Activated CD4-positive, alpha-beta T cell treated with anti-CD3 and anti-CD28 coated beads for 36 hours (primary cell): ENCODE results near the gene CPXM2. TPM values are rescaled to one million over a fixed set of nuclear protein-coding genes. Genes with fewer than 3 reads are reported as not detected.
"Not testable (repeated sequence)": the region's sequence is repeated elsewhere in the genome, so short reads cannot be mapped to it uniquely, and the experiment has no call there.

Source experiments
- ATAC-seq: fragments of 200-7000 bp; cut with Tn5 transposase; one replicate; pipeline ENCODE4 v1.10.0; 2021; ENCODE audit warnings: mild to moderate bottlenecking, moderate library complexity
- CTCF ChIA-PET: fragments of 350-600 bp; sonication (Branson Sonifier 250); formaldehyde crosslinking; loops from one replicate; lab custom pipeline; 2021; ENCODE audit warnings: antibody characterized with exemption; lab: Charles Lee
- POLR2A ChIA-PET: fragments of 350-600 bp; sonication (Branson Sonifier 250); formaldehyde crosslinking; loops from one replicate; lab custom pipeline; 2021; ENCODE audit warnings: antibody characterized with exemption, inconsistent platforms; lab: Charles Lee
- DNase-seq: peaks from one replicate; pipeline ENCODE4 v3.0.0-alpha.2; 2020
- H3K27ac Mint-ChIP-seq: one replicate; pipeline ENCODE4 v1.8.0; 2021; ENCODE audit warnings: mixed read lengths
- H3K27me3 Mint-ChIP-seq: one replicate; pipeline ENCODE4 v1.8.0; 2021; ENCODE audit warnings: mixed read lengths
- H3K36me3 Mint-ChIP-seq: one replicate; pipeline ENCODE4 v1.8.0; 2021; ENCODE audit warnings: low read depth, mixed read lengths
- H3K4me1 Mint-ChIP-seq: one replicate; pipeline ENCODE4 v1.8.0; 2021; ENCODE audit warnings: mixed read lengths
- H3K4me3 Mint-ChIP-seq: one replicate; pipeline ENCODE4 v1.8.0; 2021; ENCODE audit warnings: mild to moderate bottlenecking, moderate library complexity, mixed read lengths
- H3K9me3 Mint-ChIP-seq: one replicate; pipeline ENCODE4 v1.8.0; 2021; ENCODE audit warnings: low read depth, mixed read lengths
- intact Hi-C, 2 experiments: fragments of 100-400 bp; cut with DNase I in 1 of 2; cut with micrococcal nuclease in 1 of 2; formaldehyde crosslinking; loops; one replicate each; pipeline versions ENCODE4 v1.14.2 to v1.15.1; 2022 to 2024; cut with DNase I, micrococcal nuclease
- total RNA-seq, 2 experiments: library from RNA; stranded (reverse); gene quantifications; one replicate each; pipeline ENCODE4 v1.2.3, GENCODE V29; 2021

CPXM2 gene
- total RNA-seq, 2 experiments from 2014 or later = not detected

GRCh38 chr10:123742751-123743440 lies 148.7 kb downstream of the CPXM2 start:
- no peaks in the 10 kb centered on the region for H3K36me3 Mint-ChIP-seq
- no peak for DNase-seq
- CTCF ChIA-PET = no interaction called here
- intact Hi-C loops = no loop called here
- no peak overlapping the region for H3K27ac Mint-ChIP-seq
- no peaks in the 10 kb centered on the region for H3K4me1 Mint-ChIP-seq
- no peaks in the 10 kb centered on the region for H3K9me3 Mint-ChIP-seq
- no peaks in the 10 kb centered on the region for H3K27me3 Mint-ChIP-seq
- H3K4me3 Mint-ChIP-seq = no peak overlapping the region
- POLR2A ChIA-PET = no interaction called here
- no peak for ATAC-seq

GRCh38 chr10:123741711-123742110 lies 149.9 kb downstream of the CPXM2 start:
- no peak overlapping the region for H3K4me3 Mint-ChIP-seq
- ATAC-seq (no peak), DNase-seq (no peak)
- H3K27me3 Mint-ChIP-seq = no peaks in the 10 kb centered on the region
- ChIA-PET POLR2A (no interaction called here), CTCF (no interaction called here)
- no peak overlapping the region for H3K27ac Mint-ChIP-seq
- H3K9me3 Mint-ChIP-seq = peaks cover 3% of the 10 kb centered on the region
- intact Hi-C loops = no loop called here
- H3K36me3 Mint-ChIP-seq = no peaks in the 10 kb centered on the region
- no peaks in the 10 kb centered on the region for H3K4me1 Mint-ChIP-seq

GRCh38 chr10:123741146-123741545 lies 150.5 kb downstream of the CPXM2 start:
- intact Hi-C loops = no loop called here
- DNase-seq (no peak), ATAC-seq (no peak)
- Mint-ChIP-seq H3K36me3 (no peaks in the 10 kb centered on the region), H3K4me1 (no peaks in the 10 kb centered on the region), H3K27me3 (no peaks in the 10 kb centered on the region), H3K9me3 (peaks cover 3% of the 10 kb centered on the region), H3K27ac (no peak overlapping the region), H3K4me3 (no peak overlapping the region)
- ChIA-PET CTCF (no interaction called here), POLR2A (no interaction called here)

- H3K27ac Mint-ChIP-seq, H3K36me3 Mint-ChIP-seq, CTCF ChIA-PET, H3K27me3 Mint-ChIP-seq, H3K4me3 Mint-ChIP-seq, intact Hi-C loops, DNase-seq, H3K4me1 Mint-ChIP-seq, POLR2A ChIA-PET, H3K9me3 Mint-ChIP-seq, ATAC-seq: not testable (repeated sequence)
Measured at GRCh38 chr10:123736917-123737316, 154.7 kb downstream of the CPXM2 start.

GRCh38 chr10:123729523-123729922 lies 162.1 kb downstream of the CPXM2 start:
- DNase-seq = no peak
- Mint-ChIP-seq H3K27ac (no peak overlapping the region), H3K36me3 (no peaks in the 10 kb centered on the region), H3K4me1 (no peaks in the 10 kb centered on the region), H3K9me3 (peaks cover 3% of the 10 kb centered on the region), H3K27me3 (no peaks in the 10 kb centered on the region), H3K4me3 (no peak overlapping the region)
- POLR2A ChIA-PET = no interaction called here
- no peak for ATAC-seq
- intact Hi-C loops = no loop called here
- CTCF ChIA-PET = no interaction called here

- Mint-ChIP-seq H3K4me3 (no peak overlapping the region), H3K27me3 (no peaks in the 10 kb centered on the region), H3K27ac (no peak overlapping the region), H3K36me3 (no peaks in the 10 kb centered on the region), H3K4me1 (no peaks in the 10 kb centered on the region), H3K9me3 (peaks cover 3% of the 10 kb centered on the region)
- no peak for DNase-seq
- intact Hi-C loops = no loop called here
- ChIA-PET POLR2A (no interaction called here), CTCF (interaction anchor here (0.7 kb wide), 1 partner anchor 30 kb away, joined by 3 read pairs; no protein-coding TSS in a partner anchor)
- ATAC-seq = no peak
Measured at GRCh38 chr10:123726836-123727235, 164.8 kb downstream of the CPXM2 start.

GRCh38 chr10:123726381-123726780 lies 165.2 kb downstream of the CPXM2 start:
- no peak for DNase-seq
- H3K4me3 Mint-ChIP-seq = no peak overlapping the region
- H3K9me3 Mint-ChIP-seq = peaks cover 3% of the 10 kb centered on the region
- ChIA-PET CTCF (interaction anchor here (0.7 kb wide), 1 partner anchor 29 kb away, joined by 3 read pairs; no protein-coding TSS in a partner anchor), POLR2A (no interaction called here)
- intact Hi-C loops = no loop called here
- no peaks in the 10 kb centered on the region for H3K27me3 Mint-ChIP-seq
- ATAC-seq = no peak
- H3K27ac Mint-ChIP-seq = no peak overlapping the region
- H3K4me1 Mint-ChIP-seq = no peaks in the 10 kb centered on the region
- no peaks in the 10 kb centered on the region for H3K36me3 Mint-ChIP-seq

GRCh38 chr10:123724747-123725146 lies 166.9 kb downstream of the CPXM2 start:
- H3K4me3 Mint-ChIP-seq = no peak overlapping the region
- DNase-seq (no peak), ATAC-seq (no peak)
- intact Hi-C loops = no loop called here
- no peaks in the 10 kb centered on the region for H3K4me1 Mint-ChIP-seq
- peaks cover 3% of the 10 kb centered on the region for H3K27me3 Mint-ChIP-seq
- ChIA-PET POLR2A (no interaction called here), CTCF (interaction anchor here (1.4 kb wide), 1 partner anchor 8 kb away, joined by 4 read pairs; no protein-coding TSS in a partner anchor)
- H3K27ac Mint-ChIP-seq = no peak overlapping the region
- peaks cover 3% of the 10 kb centered on the region for H3K9me3 Mint-ChIP-seq
- H3K36me3 Mint-ChIP-seq = no peaks in the 10 kb centered on the region

GRCh38 chr10:123722351-123722750 lies 169.3 kb downstream of the CPXM2 start:
- H3K27me3 Mint-ChIP-seq = peaks cover 3% of the 10 kb centered on the region
- ChIA-PET POLR2A (no interaction called here), CTCF (interaction anchor here (0.7 kb wide), 1 partner anchor 90 kb away, joined by 3 read pairs; no protein-coding TSS in a partner anchor)
- H3K9me3 Mint-ChIP-seq = peaks cover 4% of the 10 kb centered on the region
- intact Hi-C loops = no loop called here
- no peak overlapping the region for H3K27ac Mint-ChIP-seq
- ATAC-seq (no peak), DNase-seq (no peak)
- no peaks in the 10 kb centered on the region for H3K4me1 Mint-ChIP-seq
- no peaks in the 10 kb centered on the region for H3K36me3 Mint-ChIP-seq
- no peak overlapping the region for H3K4me3 Mint-ChIP-seq

GRCh38 chr10:123721441-123722049 lies 170.1 kb downstream of the CPXM2 start:
- no peak for ATAC-seq
- intact Hi-C loops = no loop called here
- Mint-ChIP-seq H3K36me3 (no peaks in the 10 kb centered on the region), H3K4me1 (no peaks in the 10 kb centered on the region), H3K4me3 (no peak overlapping the region), H3K27me3 (peaks cover 3% of the 10 kb centered on the region), H3K27ac (no peak overlapping the region), H3K9me3 (peaks cover 2% of the 10 kb centered on the region)
- ChIA-PET CTCF (no interaction called here), POLR2A (no interaction called here)
- DNase-seq = no peak

- H3K4me1 Mint-ChIP-seq = no peaks in the 10 kb centered on the region
- intact Hi-C loops = no loop called here
- no peak overlapping the region for H3K27ac Mint-ChIP-seq
- CTCF ChIA-PET = interaction anchor here (0.7 kb wide), 1 partner anchor 1103 kb away, joined by 3 read pairs; no protein-coding TSS in a partner anchor
- DNase-seq = no peak
- POLR2A ChIA-PET = no interaction called here
- ATAC-seq = no peak
- H3K36me3 Mint-ChIP-seq = no peaks in the 10 kb centered on the region
- H3K9me3 Mint-ChIP-seq = peaks cover 2% of the 10 kb centered on the region
- no peak overlapping the region for H3K4me3 Mint-ChIP-seq
- H3K27me3 Mint-ChIP-seq = peaks cover 6% of the 10 kb centered on the region
Measured at GRCh38 chr10:123720536-123720935, 171.1 kb downstream of the CPXM2 start.

GRCh38 chr10:123718544-123719060 lies 173.0 kb downstream of the CPXM2 start:
- ChIA-PET CTCF (no interaction called here), POLR2A (no interaction called here)
- Mint-ChIP-seq H3K4me3 (no peak overlapping the region), H3K4me1 (no peaks in the 10 kb centered on the region), H3K9me3 (peaks cover 2% of the 10 kb centered on the region), H3K27ac (no peak overlapping the region), H3K27me3 (peaks cover 8% of the 10 kb centered on the region), H3K36me3 (no peaks in the 10 kb centered on the region)
- ATAC-seq (no peak), DNase-seq (no peak)
- intact Hi-C loops = no loop called here
